ENCODE measurements around the gene TLE3.
"Not testable (repeated sequence)": the region's sequence is repeated elsewhere in the genome, so short reads cannot be mapped to it uniquely, and the experiment has no call there.

The TLE3 gene

DNA sequence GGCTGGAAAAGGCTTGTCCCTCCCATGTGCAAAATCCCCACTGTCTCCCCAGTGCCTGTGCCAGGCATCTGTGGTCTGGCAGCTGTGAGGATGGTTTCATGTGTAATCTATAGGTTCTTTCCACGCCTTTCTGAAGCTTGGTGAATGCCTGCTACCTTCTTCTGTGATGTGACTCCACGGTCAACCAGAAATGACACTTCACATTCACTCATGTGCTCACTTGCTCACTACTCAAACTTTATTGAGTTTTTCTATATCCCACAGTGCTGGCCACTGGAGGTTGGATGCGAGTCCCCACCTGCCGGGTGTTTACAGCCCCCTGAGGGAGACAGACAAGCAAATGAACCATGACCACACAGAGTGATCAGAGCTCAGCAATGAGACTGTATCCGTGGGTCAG is 27.9 kb upstream of the TLE3 start:
- no peak for DNase-seq

DNA sequence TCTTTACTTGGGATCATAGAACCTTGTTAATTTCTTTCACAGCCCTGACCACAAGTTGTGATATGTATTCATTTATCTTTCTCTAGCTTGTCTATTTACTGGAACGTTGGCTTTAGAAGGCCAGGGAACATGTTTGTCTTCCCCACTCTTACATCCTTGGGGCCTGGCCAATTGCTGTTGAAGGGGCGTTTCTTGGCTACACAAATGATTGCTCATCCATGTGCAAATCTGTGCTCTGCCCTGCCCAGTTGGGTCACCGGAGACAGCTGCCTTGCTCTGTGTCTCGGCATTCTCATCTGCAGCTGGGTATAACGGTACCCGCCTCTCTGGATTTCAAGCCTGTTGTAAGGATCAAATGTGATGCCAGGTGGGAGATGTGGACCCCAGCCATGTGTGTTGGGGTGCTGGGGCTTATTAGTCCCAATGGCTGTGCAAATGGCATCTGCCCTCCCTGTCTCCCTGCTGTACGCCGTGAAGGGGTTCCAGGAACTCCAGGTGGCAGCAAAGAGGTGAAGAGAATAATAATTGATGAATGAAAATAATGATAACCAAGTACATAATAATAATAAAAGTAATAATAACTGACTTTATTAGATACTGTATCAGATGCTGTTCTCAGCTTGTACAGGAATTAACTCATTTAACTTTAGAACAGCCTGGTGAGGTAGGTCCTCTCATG is 24.0 kb upstream of the TLE3 start:
- DNase-seq: no peak

DNA sequence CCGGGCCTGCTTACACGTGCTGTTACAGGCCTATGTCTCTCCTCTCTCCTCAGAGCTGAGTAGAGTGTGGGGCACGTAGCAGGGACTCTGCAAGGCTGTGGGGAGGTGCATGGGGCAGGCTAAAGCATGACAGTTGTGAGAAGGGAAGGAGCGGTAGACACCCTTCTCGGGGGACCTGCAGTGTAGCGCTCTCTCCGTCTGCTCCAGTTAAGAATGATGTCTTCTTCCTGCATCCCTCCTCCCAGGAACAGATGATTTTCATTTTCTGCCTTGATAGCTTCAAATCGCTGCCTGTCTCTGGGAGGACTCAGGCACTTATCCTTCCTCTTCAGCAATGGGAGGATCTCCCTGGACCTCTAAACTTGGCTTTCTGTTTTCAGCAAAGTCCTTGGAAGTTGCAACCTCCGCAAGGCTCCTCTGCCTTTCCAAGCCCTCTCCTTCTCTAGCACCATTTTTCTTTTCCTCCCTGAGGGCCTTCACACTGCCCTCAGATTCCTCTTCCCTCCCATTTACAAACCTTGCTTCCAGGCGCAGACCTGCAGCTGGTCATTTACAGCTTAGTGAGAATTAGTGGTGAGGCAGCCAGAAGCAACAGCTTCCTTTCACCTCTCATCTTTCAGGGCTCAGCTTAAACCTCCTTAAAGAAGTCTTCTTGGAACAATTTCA is 23.4 kb upstream of the TLE3 start:
- no peak for DNase-seq

DNA sequence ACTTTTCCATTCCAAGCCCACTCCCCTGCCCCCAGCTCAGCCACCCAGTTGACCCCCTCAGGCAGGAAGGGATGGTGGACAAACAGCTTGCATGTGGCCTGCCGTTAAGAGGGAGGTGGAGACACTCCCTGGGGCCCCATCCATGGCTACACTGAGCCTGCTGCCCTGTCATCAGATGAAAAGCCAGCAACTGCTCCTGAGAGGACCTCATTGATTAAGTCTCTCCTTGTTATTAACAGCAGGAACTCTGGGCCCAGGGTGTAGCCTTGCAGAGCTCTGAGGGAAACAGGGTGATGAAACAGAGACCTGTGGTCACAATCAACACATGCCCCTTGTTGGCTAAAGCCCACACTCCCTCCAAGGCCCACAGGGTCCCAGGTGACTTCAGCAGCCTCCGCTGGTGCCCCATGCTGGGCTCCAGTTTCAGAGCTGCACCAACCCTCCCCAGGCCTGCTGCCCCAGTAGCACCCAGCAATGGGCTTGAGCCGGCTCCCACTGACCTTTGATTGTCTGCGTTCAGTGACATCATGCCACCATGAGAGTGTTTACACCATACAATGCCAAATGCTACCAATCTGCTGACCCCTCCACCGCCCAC is 22.3 kb upstream of the TLE3 start:
- no peak for DNase-seq

DNA sequence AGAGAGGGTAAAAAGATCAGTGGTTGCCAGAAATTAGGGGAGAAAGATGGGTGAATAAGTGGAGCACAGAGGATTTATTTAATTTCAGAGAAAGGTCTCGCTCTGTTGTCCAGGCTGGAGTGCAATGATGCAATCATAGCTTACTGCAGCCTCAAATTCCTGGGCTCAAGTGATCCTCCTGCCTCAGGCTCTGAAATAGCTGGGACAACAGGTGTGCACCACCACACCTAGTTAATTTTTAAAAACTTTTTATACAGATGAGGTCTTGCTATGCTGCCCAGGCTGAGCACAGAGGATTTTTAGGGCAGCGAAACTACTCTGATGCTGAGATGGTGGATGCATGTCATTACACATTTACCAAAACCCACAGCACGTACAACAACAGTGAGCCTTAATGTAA is 20.9 kb upstream of the TLE3 start:
- no peak for DNase-seq

DNA sequence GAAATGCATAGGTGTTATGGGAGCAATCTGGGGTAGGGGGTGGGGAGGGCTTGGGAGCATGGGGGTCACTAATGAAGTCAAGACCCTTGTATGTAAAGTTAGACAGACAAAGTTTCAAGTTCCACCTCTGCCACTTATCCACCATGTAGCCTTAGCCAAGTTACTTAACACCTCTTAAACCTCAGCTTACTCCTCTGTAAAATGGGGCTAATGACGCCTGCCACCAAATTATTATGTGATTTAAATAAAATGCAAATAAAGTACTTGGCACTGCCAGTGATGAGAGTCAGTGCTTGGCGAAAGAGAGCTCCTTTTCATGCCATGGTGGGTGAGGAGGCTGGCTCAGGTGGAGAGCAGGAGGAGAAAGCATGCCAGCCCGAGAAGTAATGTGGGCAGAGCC is 18.6 kb upstream of the TLE3 start:
- DNase-seq: no peak

DNA sequence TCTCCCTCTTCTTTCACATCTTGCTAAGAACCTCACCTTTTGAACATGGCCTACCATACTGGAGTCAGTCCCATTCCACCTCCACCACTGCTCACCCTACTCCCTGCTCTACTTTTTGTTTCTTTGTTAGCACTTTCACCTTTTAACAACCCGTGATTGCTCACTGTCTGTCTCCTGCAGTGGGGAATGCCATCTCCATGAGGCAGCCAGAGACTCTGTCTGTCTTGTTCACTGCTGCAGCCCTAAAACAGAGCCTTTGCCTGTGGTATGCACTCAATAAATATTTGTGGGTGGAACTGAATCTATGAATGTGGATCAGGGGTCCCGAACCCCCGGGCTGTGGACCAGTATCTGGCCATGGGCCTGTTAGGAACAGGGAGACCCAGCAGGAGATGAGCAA is 16.5 kb upstream of the TLE3 start:
- no peak for DNase-seq

DNA sequence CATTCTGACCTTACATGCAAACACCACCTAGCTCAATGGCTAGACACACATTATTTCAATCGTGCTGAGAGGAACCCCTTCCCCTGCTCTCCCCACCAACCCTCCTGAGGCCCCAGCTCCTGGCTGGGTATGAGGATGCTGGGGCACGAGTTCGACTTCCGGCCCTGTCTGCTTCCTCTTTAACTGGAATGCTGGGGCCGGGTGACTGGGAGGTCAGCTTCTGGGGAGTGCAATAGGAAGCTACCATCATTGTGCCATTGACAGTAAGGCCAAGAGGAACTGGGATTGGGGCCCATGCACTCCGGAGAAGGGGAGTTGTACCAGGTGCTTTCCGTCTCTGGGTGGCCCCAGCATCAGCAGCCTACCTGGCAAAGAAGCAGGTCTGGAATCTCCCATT is 15.6 kb upstream of the TLE3 start:
- no peak for DNase-seq

DNA sequence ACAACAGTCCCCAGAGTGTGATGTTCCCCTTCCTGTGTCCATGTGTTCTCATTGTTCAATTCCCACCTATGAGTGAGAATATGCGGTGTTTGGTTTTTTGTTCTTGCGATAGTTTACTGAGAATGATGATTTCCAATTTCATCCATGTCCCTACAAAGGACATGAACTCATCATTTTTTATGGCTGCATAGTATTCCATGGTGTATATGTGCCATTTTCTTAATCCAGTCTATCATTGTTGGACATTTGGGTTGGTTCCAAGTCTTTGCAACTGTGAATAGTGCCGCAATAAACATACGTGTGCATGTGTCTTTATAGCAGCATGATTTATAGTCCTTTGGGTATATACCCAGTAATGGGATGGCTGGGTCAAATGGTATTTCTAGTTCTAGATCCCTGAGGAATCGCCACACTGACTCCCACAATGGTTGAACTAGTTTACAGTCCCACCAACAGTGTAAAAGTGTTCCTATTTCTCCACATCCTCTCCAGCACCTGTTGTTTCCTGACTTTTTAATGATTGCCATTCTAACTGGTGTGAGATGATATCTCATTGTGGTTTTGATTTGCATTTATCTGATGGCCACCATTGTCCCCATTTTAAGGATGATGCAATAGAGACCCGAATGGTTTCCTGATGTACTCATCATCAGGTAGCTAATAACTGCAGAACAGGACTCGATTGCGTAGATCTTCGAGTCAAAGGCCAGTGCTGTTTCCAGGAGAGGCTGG is 15.0 kb upstream of the TLE3 start:
- DNase-seq: not testable (repeated sequence)

DNA sequence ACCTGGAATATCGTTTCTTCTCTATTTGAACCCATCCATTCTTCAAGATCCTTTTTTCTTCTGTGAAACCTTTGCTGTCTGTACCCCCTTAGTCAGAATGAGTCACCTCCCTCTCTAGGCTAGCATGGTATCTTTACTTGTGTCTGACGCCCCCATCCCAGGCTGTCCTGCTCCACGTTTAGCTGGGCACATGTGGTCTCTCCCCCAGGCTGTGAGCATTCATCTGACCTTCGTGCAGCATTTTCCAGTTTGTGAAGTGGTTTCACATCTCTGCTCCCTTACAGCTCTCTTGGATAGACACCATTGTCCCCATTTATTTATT is 14.3 kb upstream of the TLE3 start:
- no peak for DNase-seq

DNA sequence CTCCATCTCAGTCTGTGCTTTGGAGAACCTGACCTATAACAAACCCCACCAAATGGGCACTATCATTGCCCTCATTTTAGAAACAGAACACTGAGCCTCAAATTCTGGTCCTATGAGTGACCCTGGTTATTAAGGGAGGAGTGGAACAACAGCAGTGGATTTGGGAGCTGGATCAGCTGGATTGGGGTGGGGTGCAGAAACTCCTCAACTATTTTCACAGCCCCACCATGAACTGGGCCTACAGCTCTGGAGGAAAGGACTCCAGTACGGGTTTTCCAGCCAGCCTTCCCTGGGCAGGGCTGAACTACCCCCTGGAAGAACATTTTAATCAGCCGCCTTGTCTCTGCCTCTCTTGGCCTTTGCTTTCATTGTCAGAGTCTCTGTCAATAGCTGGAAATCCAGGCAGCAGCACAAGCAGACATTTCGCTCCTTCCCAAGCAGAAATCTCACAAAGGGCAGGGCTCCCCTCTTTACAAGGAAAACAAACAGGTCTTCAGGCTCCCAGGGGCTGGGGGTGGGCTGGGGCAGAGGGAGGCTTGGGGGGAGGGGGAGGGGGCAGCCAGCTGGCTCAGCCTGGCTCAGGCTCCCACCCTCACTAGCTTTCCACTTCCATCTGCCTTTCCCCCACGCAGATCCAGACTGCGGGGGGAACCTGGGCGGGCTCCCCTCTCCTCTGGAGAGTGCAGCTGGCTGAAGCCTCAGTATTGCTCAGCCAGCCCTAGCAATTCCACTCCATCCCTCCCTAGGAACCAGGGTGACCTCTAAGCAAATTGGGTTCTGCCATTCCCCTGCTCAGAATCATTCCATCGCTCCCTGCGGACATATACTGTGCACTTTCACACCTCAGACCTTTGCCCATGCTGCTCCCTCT is 13.7 kb upstream of the TLE3 start:
- DNase-seq: peak; percentile 23

DNA sequence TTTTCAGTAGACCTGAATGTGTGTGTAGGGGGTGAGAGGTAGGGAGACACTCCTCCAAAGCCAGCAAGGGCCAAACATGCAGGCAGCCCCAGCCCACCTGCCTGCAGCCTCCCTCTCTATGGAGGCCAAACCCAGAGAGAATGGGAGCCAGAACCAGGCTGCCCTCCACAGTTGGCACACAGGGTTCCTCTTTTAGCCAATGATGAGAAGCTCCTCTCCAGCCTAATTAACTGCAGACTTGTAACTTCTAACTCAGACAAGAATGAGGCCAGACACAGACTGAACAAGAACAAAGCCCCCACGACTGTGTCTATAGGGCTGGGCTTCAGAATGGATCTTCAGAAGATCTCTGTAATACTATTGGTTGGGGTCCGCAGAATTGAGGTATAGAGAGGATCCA is 12.3 kb upstream of the TLE3 start:
- DNase-seq: no peak

DNA sequence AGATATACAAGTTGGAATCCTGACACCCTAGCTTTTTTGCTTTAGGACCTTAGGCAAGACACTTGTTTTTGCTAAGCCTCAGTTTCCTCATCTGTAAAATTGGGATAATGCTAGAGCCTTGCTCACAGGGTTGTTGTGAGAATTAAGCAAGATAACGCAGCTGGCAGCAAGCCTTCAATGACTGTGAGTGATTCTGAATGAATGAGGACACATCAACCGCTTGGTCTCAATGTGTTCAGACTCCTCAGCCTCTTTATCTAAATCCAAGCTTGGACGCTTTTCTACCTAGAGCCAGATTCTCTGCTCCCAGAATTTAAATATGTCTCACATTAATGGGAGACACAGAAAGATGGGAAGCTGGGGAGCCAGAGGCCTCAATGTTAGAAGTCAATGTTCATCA is 11.8 kb upstream of the TLE3 start:
- DNase-seq: no peak

DNA sequence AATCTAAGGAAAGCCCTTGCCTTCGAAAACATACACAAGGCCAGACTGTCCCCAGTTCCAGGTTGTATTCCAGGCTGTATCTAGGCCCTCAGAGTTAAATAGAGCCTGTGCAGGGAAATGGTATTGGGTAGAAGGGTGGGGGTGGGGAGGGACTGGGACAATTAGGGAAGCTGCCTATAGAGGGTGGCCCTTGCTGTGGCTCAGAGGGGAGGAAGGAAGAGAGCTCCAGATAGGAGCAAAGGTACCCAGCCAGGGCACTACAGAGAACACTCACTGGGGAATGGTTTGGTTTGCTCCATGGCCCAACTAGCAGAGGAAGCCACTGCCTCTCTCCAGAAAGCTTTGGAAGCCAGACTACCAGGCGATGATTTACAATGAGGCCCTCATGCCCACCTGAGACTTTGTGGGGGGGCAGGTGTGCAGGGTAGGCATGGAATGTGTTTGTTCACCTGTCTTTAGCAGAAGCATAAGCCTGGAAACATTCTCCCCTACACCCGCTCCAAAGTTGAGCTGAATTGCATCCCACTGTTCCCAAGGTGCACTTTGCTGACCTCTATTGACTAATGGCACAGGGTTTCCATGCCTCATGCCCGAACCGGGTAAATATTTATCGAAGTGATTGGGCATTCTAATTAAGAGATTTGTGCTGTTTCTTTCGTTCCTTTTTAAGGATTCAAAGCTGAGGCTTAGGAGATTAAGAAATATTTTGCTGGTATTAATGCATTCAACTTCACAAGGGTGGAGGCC is 6.3 kb upstream of the TLE3 start:
- no peak for DNase-seq

DNA sequence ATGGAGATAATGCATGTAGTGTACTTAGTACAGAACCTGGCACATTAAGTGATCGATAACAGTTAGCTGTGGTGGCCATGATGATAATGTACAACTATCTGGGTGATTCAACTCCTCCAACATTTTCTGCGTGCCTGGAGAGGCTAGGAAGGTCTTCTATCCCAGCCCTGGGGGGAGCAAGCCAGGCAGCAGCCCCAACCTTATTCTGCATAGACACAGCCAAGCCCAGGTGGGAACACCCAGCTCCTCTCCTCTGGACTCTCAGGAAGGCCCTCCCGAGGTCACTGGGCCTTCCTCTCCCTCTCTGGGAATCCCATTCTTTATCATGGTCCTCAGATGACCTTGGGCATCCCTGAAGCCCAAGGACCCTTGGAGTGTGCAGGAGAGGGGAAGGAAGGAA is 5.1 kb upstream of the TLE3 start:
- DNase-seq: no peak

DNA sequence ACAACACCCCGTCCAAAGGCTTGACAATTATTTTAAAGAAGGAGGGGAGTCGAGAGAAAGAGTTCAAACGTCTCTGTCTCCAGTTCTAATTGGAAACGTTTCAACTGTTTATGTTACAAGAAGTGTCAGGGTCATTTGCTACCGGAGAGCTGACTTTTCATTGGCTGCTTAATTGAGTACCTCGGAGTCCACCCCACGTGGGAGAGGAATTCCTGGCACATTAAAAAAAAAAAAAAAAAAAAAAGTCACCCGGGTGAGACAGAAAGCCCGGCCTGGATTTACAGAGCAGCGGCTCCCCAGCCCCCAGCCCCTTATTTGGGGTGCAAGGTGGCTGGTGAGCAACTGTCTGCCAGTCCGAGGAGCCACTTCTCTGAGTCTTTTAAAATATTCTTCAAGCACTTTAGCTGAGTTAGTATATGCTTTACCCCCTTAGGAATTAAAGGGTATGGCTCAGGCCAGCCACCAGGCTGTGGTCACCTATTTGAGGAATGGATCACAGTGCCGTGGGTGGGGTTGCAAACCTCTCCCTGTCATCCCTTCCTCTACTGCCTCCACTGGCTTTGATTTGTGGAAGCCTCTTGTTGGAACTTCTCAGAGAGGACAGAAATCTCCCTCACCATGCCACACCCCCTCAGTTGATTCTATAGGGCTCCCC is 3.9 kb upstream of the TLE3 start:
- peak; percentile 46 for DNase-seq

DNA sequence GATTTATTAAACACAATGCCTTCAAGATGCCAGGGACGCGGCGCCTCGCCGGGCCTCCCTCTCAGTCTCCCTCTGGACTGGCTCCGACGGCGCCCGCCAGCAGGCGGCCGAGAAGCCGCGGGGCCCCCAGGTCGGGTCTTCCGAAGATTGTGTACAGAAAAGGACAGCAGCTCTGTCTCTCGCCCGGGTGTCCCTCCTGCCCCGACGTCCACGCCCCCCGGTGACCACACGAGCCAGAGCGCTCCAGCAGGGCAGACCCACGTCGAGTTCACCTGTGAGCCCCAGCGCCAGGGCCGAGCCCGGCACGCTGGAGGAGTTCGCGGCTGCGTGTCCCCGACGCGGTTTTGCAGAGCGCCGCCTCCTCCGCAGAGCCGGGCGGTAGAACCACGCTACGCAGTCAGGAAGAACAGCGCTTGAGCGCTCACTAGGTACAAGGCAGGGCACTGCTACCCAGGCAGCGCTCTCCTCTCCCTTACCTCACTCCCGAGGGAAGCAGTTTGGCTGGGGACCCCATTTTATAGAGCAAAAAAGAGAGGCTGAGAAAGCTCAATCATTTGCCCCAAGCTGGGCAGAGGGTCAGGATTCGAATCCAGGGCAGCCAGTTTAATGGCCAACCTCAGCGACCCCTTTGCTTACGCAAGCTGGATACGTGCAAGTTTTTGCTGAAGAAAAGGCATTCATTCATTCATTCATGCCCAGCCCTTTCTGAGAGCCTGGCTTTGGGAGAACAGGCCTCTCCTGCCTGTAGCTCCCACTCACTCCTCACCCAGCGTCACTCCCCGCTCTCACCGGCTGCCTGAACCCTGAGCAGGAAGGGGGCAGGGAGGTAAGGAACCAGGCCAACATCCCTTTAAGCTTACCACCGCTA is 3.0 kb upstream of the TLE3 start:
- DNase-seq: peak; percentile 30

DNA sequence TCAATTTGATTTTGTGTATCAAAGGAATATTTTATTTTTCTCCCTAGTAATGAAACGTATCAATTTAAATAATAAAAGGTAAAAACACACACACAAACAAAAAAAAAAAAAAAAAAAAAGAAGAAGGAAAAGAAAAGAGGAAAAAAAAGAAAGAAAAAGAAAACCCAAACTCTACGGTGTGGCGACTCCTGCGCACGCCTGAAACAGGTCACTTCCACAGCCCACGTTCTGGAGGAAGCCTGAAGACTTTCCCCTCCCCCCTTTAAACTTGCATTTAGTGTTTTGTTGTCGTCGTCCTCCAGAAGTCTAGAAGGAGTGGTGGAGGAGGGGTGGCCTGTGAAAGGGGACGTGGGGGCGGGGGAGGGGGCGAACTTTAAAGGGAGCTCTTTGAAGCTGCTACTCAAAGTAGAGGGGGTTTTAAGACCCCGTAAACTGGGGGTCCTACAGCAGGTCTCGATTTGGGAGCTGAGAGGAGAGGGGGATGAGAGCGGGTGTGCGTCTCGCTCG is 2.3 kb upstream of the TLE3 start:
- no peak for DNase-seq

DNA sequence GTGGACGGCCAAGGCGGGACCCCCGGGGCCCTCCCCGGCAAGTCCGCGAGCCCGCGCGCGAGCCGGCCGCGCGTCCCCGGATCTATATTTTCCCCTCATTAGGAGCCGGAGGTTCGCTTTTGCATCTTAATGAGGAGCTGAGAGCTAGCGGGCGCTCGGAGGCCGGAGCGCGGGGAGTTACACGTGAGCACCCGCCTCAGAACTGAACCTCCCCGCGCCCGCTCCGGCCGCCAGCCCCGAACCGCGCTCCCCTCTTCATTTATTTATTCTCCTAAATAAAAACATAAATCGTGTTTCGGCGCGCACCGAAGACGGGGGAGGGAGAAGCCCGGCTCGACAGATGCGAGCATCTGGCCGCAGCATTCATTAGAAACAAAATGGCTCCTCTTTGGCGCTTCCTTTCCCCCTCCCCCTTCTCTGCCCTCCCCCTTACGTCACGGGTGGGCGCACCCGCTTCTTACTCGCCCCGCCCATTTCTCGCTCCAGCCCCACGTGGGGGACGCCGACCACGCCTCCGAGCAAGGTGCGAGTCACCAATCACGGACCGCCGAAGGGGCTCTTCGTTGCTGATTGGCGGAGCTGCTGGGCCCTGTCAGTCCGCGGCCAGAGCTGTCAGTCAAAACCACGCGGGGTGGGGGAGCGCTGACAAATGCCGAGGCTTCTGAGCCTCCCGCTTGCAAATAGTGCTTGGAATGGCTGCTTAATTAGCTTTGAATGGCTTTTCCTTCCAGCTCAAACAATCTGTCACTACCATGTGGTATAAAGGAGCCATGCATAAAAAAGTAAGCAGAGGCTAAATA is 1.6 kb upstream of the TLE3 start:
- peak; percentile 93 for DNase-seq

All from SHP77 treated with DMSO at 0.1 percent for 48 hours (cell line).